Measurements from ENCODE around the gene FILIP1L. TPM values are rescaled to one million over a fixed set of nuclear protein-coding genes. Genes with fewer than 3 reads are reported as not detected.

The FILIP1L gene
- total RNA-seq, 1 donor from 2014 or later: 5.0 TPM

DNA sequence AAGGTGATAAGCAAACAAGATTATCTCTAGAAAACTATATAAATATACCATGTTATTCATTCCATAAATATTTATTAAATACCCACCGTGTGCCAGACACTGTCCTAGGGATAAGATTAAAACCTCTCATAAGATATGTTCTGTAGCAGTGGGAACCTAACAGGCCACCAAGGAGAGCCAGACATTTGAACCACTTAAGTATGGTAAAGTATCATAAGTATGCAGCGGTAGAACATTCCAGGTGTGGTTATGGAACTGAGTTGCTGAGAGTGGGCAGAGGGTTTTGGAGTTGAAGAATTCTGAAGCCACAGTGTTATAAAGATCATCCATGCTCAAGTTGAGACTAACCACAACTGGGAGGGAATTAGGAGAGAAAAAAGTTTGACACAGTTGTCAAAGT, 14.7 kb downstream of the FILIP1L start:
- intact Hi-C loops (cut with micrococcal nuclease): loop anchor here (5.0 kb wide), 1 partner anchor 37 kb away; no protein-coding TSS in a partner anchor

DNA sequence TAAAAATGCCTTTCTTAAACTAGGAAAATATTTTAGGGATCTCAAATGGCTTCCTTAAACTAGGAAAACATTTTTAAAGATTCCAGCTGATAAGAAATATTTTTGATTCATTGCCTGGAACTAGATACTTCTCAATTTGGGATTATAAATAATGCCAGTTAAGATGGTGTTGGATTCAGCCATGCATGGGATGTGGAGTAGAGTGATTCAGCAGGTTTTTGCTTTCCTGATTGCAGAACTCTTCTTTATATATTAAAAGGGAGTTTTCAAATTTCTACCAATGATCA, 15.6 kb downstream of the FILIP1L start:
- intact Hi-C loops (cut with micrococcal nuclease): loop anchor here (5.0 kb wide), 1 partner anchor 36 kb away; no protein-coding TSS in a partner anchor

DNA sequence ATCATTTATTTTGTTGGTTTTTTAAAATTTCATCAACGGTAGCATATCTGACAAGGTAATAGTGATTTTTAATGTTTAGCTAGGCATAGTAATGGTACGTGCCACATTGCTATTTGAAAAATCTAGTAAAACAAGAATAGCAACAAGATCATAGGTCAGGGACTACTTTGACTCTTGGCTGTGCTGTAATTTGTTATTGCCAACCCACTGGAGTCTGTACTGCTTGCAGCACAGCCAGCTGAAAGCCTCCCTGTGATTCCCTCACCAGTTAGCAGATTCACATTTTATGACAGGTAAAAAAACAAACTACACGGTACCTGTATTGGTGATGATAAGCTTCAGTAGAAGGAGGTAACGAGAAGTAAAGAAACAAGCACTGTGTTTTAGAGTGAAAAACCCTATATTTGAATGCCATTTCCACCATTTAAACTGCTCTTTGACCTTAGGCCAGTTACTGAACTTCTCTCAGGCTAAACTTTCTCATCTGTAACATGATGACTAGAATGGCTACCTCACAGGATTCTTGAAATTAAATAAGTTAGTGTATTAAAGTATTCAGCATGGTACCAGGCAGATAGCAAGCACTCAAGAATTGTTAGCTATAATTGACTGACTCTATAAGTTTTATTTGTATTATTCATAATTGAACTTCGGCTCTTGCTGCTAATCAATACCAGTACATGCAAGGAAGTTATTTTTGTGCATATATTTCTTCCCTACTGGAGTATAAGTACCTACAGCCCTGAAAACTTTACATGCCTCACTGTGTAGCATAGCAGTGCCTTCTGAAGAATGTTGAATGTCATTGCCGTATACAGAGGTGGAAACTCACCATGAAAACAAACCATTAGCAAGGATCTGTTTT, 16.1 kb downstream of the FILIP1L start:
- intact Hi-C loops (cut with micrococcal nuclease): loop anchor here (5.0 kb wide), 1 partner anchor 36 kb away; no protein-coding TSS in a partner anchor

DNA sequence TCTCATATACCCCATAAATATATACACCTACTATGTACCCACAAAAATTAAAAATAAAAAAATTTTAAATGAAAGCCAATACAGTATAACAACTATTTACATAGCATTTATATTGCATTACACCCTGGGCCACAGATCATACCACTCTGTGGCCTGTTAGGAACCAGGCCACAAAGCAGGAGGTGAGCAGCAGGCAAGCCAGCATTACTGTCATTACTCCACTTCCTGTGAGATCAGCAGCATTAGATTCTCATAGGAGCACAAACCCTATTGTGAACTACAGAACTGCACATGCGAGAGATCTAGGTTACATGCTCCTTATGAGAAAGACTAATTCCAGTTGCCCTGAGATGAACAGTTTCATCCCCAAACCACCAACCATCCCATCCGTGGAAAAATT, 17.4 kb downstream of the FILIP1L start:
- intact Hi-C loops (cut with micrococcal nuclease): loop anchor here (5.0 kb wide), 1 partner anchor 35 kb away; no protein-coding TSS in a partner anchor

DNA sequence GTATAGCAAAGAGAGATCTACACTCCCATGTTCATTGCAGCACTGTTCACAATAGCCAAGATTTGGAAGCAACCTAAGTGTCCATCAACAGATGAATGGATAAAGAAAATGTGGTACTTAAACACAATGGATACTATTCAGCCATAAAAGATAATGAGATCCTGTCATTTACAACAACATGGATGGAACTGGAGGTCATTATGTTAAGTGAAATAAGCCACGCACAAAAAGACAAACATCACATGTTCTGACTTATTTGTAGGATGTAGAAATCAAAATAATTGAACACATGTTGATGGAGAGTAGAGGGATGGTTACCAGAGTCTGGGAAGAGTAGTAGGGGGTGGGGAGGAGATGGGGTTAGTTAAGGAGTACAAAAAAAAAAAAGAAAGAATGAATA, 18.0 kb downstream of the FILIP1L start:
- intact Hi-C loops (cut with micrococcal nuclease): loop anchor here (5.0 kb wide), 1 partner anchor 34 kb away; no protein-coding TSS in a partner anchor

DNA sequence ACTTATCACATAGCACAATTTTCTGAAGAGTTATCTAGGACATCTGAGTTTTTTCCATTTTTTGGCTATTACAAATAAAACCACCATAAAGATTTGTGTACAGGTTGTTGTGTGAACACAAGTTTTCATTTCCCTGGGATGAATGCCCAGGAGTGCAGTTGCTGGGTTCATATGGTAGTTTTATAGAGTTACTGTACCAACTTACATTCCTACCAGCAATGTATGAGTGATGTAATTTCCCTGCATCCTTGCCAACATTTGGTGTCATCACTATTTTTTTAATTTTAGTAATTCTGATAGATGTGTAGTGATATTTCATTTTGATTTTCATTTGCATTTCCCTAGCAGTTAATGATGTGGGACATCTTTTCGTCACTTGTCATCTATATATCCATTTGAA, 20.5 kb downstream of the FILIP1L start:
- intact Hi-C loops (cut with micrococcal nuclease): no loop called here

DNA sequence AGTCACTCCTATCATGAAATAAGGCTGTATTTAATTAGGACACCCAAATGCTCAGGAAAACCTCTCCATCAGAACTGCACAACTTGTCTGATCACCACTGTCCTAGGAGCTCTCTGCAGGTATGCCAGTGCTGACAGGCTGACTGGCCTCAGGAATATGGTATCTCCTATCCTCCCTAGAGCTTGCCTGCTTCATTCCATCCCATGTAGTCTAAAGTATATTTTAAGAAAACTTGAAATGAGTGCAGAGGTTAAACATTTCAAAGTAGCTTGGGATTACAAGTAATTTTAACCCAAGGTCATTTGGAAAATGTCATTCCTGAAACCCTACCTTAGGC, 23.7 kb downstream of the FILIP1L start:
- intact Hi-C loops (cut with micrococcal nuclease): loop anchor here (1.0 kb wide), 1 partner anchor 21 kb away; no protein-coding TSS in a partner anchor

DNA sequence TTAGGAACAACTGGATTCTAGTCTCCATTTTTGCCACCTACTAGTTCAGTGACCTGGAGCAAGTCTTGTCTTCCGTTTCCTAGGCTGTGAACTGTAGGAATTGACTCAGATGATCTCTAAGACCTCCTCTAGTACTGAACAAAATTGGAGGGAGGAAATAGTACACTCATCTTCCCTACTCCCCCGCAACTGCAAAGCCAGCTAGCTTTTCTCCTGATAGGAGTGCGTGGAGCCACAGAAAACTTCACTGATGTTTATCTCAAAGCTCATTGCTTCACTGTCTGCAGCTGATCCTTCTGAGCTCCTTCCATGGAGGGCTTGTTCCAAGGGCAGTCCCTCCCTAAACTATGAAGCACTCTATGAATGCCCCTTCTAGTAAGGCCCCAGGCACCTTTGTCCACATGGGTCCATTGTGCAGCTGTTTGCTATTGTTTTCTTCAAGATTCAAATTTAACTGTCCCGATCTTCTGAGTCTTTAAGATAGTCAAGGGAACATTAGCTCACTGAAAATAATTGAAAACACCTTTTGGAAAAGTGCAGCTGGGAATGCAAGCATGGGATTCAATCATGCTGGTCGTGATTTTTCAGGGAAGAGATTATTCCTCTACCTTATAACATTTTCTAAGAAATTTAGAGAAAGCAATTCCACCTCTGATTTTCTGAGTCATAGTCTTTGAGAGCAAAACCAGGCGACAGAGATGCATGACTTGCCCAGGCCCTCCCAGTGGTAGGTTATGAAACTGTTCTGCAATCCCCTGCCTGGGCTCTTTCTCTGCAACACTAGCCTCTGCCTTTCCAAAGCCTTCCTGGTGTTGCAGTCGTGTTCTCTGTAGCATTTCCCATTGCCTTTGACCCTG, 24.3 kb downstream of the FILIP1L start:
- intact Hi-C loops (cut with micrococcal nuclease): loop anchor here (1.0 kb wide), 1 partner anchor 21 kb away; no protein-coding TSS in a partner anchor

DNA sequence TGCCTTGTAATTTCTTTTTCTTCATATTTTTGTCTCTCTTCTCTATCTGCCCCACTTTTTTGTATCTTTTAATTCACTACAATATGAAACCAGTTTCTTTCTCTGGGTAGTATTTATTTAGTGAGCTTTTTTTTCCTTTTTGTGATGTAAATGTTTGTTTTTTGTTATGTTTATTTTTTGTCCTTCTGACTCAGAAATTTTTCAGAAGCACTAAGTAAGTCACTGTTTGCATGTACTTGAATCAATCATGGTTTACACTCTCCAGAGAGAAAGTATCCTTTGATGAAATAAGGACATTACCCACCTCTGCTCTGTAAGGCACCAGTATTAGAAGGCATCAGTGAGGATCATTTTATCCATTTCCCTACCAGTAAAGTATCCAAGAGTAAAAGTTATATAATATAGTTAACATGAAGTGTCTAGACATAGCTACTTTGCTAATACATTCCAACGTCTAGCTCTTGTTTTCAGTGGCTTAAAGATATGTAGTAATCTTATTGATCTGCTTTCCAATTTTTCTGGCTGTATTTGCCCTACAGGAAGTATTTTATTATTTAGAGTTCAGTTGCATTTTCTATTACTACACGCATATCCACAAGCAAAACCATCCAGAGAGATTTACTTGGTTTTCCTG, 25.4 kb downstream of the FILIP1L start:
- intact Hi-C loops (cut with micrococcal nuclease): no loop called here

DNA sequence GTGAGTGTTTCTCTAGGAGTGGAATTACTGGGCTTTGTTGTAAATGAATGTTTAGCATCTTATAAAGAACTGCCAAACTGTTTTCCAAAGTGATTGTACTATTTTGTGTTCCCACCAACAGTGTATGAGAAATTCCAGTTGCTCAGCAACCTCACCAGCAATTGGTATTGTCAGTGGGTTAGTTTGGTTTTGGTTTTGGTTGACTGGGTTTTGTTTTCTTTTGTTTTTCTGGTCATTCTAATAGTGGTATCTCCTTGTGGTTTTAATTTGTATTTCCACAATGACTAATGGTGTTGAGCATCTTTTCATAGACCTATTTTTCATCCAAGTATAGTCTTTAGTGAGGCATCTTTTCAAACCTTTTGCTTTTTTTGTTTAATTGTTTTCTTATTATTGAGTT, 27.1 kb downstream of the FILIP1L start:
- intact Hi-C loops (cut with micrococcal nuclease): no loop called here

DNA sequence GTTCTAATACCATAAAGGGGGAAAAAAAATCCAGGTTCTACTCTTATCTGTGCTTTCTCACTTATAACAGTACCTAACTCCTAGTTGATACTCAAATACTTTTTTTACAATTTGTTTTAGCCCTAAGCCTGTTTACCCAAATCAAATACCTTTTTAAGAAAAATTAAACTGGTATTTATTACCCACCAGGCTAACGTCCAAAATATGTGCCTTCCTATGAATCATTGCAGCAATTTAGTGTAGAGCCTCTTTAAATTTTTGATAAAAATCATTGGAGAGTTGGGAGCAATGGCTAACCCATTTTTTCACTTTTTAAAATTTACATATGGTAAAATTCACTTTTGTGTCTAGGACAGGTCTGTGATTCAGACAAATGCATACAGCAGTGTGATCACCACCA, 27.9 kb downstream of the FILIP1L start:
- intact Hi-C loops (cut with micrococcal nuclease): no loop called here

DNA sequence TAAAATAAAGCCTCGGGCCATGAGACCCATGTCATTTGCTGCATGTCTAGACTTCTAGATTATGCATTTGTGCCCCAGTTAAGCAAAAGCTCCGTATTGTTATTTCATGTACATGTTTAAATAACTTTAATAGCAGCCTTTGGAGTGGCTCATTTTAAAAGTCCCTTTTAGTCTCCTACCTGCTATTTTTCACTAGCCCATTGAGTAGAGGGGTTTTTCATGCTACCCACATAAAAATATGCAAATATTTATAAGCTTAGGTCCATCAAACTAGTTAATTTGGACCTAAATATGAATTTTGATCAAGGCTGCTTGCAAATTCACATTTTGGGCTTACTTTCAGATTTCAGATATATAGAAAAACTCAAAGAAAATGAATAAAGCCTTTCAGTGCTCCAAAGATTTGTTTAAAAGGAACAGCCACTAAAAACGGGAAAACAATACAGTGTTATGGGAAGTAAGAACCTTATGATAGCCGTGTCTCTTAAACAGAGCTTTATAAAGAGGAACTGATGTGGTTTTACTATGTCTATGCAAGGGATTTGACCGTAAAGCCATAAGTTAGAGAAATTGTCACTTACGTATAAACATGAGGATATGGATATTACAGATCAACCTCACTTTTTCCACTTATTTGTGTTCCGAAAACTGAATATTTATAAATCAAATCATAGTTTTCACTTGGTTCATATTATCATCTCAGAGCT, 30.0 kb downstream of the FILIP1L start:
- intact Hi-C loops (cut with micrococcal nuclease): no loop called here

DNA sequence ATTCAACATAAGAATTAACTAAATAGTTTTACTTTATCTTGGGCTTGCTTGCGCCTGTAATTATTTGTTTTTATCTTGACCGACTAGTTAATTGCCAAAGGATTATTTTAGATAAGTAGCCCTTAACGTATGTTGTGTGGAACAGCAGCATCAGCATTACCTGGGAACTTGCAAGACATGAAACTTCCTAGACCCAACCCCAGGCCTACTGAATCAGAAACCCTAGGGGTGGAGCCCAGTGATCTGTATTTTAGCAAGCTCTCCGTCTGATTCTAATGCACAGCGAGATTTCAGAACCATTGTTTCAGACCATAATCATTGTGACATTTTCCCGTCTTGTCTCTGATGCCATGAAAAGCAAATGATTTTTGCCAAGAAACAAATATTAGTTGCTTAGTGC, 31.1 kb downstream of the FILIP1L start:
- intact Hi-C loops (cut with micrococcal nuclease): no loop called here

DNA sequence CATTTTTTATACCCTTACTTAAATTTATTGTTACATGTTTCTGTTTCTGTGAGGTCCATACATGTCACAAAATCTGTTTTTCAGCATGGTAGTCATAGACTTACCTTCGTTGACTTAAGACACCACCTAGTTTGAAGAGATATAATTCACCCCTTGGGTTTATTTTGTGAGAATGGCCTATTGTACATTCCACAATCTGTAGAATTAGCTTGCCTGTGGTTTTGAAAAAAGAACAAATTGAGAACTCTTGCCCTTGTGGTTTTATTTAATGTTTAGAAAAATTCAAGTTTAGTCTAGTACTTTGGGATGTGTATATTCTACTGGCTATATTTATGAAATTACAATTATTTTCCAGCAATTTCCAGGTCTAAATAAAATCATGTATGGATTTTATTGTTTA, 31.6 kb downstream of the FILIP1L start:
- intact Hi-C loops (cut with micrococcal nuclease): no loop called here

DNA sequence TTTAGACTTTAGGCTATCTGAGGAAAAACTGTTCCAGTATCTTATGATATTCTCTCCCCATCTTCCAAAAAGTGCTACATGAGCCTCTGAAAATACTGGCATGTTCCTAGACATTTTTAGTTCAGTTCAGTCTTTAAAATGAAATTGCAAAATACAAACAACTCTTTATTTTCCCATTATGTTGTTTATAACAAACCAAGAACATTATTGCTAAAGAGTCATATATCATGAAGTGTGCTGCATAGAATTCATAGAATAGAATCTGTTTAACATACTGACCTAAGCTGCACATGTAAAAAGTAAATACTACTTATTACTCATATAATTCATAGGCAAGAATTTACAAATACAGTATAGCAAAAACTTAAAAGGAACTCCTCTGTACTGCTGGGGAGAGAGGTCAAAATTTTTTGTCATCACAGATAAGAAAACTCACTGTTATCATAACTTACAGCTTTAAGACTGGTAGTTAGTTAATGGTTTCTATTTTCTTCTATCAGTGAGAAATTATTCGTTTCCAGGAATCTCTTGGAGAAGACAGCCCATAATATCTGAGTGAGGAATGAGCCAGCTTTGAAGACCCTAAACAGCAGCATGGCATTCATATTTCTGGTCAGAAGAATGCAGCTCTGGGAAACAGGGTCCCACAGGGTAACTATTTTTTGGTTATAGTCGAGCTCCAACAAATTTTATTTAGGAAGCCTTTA, 32.2 kb downstream of the FILIP1L start:
- intact Hi-C loops (cut with micrococcal nuclease): loop anchor here (1.0 kb wide), 1 partner anchor 9 kb away; no protein-coding TSS in a partner anchor

DNA sequence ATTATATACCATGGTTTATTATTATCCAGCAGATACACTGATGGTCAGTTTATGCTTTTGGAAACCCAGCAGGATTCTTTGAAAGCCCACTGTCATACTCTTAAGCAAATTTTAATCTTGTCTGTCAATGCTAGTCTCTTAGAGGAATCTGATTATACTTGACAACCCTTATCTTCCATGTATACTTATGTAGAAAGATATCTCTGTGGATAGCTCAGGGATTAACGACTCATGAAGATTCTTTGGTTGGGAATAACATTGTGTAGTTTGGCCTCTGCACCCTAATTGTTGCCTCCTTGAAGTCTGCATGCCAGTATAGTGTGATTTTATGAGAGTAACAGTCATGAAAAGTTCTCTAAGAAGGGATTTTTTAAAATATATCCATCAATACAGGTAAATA, 33.0 kb downstream of the FILIP1L start:
- intact Hi-C loops (cut with micrococcal nuclease): loop anchor here (1.0 kb wide), 1 partner anchor 8 kb away; no protein-coding TSS in a partner anchor

DNA sequence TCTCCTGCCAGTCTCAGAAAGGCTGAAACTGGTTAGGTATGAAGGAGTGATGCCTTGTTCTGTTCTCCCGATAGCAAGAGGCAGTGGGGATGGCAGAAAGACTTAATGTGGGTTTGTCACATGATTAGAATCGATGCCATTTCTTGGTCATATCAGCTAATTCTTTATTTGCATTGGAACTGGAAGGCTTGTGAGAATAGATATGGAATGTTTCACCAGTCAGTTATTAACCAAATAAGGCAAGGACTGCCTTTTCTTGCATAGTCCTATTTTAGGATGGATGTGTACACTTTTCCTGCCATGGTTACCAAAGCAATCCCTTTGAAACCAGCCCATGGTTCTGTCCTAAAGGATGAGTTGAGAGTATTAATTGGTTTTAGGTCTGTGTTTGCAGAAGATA, 33.7 kb downstream of the FILIP1L start:
- intact Hi-C loops (cut with micrococcal nuclease): no loop called here

DNA sequence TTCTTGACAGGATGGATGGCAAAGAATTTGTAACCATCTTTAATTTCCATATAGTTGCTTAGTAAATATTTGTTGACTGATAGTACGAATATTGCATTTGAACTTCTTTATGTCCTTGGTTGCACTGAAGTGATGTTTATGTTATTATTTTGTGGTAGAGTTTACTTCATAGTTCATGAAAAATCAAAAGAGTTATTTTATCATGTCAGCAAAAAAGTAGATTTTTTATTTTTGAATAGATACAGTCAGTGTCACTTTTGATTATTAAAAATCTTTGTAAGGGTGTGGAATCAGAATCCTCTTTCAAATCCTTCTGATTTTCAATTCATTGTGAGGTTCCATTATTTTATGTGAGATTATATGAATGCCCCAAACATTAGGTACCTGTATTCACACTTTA, 35.0 kb downstream of the FILIP1L start:
- intact Hi-C loops (cut with micrococcal nuclease): loop anchor here (10.0 kb wide), 1 partner anchor 515 kb away; no protein-coding TSS in a partner anchor

DNA sequence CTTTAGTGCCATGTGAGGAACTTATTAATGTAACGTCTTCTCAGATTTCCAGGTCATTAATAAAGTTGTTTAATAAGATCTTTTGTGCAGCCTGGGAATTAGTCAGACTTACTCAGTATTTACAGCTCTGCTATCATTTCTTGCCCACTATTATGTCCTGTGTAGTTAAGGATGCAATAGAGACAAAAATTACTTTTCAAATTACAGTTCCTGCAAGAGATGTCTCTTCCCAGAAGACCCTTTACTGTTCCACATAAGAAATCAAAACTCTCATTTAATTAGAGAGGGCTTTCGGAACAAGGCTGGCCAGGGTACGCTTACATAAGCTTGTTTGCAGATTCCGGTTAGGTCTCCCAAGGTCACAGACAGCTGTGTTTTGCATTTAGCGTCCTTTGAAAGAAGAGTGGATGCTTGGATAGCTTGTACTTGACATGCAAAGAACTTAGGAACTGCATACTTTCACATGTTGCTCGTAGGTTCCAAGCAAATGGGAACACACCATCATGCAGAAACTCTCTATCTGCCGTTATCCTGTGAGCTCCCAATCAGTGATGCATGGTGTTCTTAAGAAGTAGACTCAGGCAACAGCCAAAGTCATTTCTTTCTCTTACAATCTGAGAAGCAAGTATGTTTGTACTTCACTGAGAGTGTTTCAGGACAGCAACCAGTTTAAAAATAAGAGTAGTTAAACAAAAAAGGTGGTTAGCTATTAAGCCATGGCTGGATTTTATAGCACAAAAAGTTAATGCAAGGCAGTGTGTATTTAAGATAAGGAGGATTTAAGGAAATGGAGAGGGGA, 37.4 kb downstream of the FILIP1L start:
- intact Hi-C loops (cut with micrococcal nuclease): loop anchor here (10.0 kb wide), 1 partner anchor 518 kb away; no protein-coding TSS in a partner anchor
